K562 (cell line): ENCODE measurements around the gene MYBPH. TPM values are rescaled to one million over a fixed set of nuclear protein-coding genes. Genes with fewer than 3 reads are reported as not detected.

ENCODE experiments used
- ATAC-seq: fragments of 200-7000 bp; cut with Tn5 transposase; 3 replicates; pipeline ENCODE4 v1.9.1; 2020; ENCODE audit warnings: moderate library complexity
- BruUV-seq: library from RNA; stranded (reverse); fragments of 400-500 nt; replicated peaks from 2 replicates; lab custom pipeline; 2021; lab: Mats Ljungman, UMichigan
- CTCF ChIA-PET: fragments of 300-600 bp; formaldehyde crosslinking; extraction: SDS; loops from one replicate; lab custom pipeline; 2021; ENCODE audit warnings: low intra/inter-chr PET ratio; lab: Yijun Ruan, JAX
- POLR2A ChIA-PET: fragments of 300-600, 350-650 bp; sonication (Branson Sonifier 250); formaldehyde crosslinking; extraction: SDS; loops from one replicate; lab custom pipeline; 2021; ENCODE audit warnings: antibody characterized with exemption, inconsistent platforms; lab: Yijun Ruan, JAX
- DNase-seq, 4 experiments: peaks; one replicate each; pipeline versions ENCODE4 v3.0.0 to v3.0.0-alpha.2; 2011 to 2018; ENCODE audit warnings: low spot score in 3 of 4, mixed read lengths in 3 of 4; ENCODE audit errors: extremely low read depth in 1 of 4
- FAIRE-seq: peaks from 2 replicates; lab custom pipeline; 2011; peaks lifted over from hg19 to GRCh38; lab: Jason Lieb, UNC
- H2AFZ ChIP-seq: 2 replicates; pipeline ENCODE4 v1.6.0; 2011; ENCODE audit warnings: low read depth, low read length, control low read depth, inconsistent platforms
- H3K27ac ChIP-seq: fragments of 200-600 bp; 3 replicates; pipeline ENCODE4 v1.8.0; 2011; ENCODE audit warnings: low read depth, mild to moderate bottlenecking, control low read depth, inconsistent platforms, low read length, moderate library complexity, mixed read lengths; ENCODE audit errors: extremely low read depth
- H3K27me3 ChIP-seq, 2 experiments: fragments of 300-600 bp in 1 of 2; 2 replicates in 1 of 2; 3 replicates in 1 of 2; pipeline versions ENCODE4 v1.6.0 to v1.8.0; 2011; ENCODE audit warnings: inconsistent platforms in 2 of 2, low read length in 2 of 2, mild to moderate bottlenecking in 1 of 2, mixed read lengths in 1 of 2, moderate library complexity in 1 of 2; ENCODE audit not compliant: control insufficient read depth in 2 of 2, insufficient read depth in 2 of 2
- H3K36me3 ChIP-seq: fragments of 300-600 bp; 3 replicates; pipeline ENCODE4 v1.8.0; 2011; ENCODE audit warnings: mild to moderate bottlenecking, low read length, inconsistent platforms; ENCODE audit not compliant: control insufficient read depth, insufficient read depth
- H3K4me1 ChIP-seq, 2 experiments: fragments of 200-600 bp in 1 of 2; replicated peaks in 1 of 2; 2 replicates in 1 of 2; 3 replicates in 1 of 2; pipeline versions ENCODE4 v1.5.1 to v1.8.0; 2011; ENCODE audit warnings: inconsistent platforms in 2 of 2, low read length in 2 of 2, mild to moderate bottlenecking in 1 of 2, mixed read lengths in 1 of 2, moderate library complexity in 1 of 2; ENCODE audit not compliant: control insufficient read depth in 2 of 2, insufficient read depth in 2 of 2
- H3K4me2 ChIP-seq: 2 replicates; pipeline ENCODE4 v1.6.1; 2011; ENCODE audit warnings: low read length, control low read depth, inconsistent platforms, mixed read lengths; ENCODE audit not compliant: insufficient read depth
- H3K4me3 ChIP-seq: fragments of 200-600 bp; sonication (generic), shearing (Covaris generic); 2 replicates; pipeline ENCODE4 v1.5.1; 2016; ENCODE audit warnings: control low read depth, inconsistent platforms
- H3K79me2 ChIP-seq: fragments of 200-600 bp; 3 replicates; pipeline ENCODE4 v1.8.0; 2011; ENCODE audit warnings: low read length, inconsistent platforms; ENCODE audit not compliant: control insufficient read depth, insufficient read depth
- H3K9ac ChIP-seq, 2 experiments: 2 replicates each; pipeline versions ENCODE4 v1.6.0 to v1.6.1; 2011; ENCODE audit warnings: low read depth in 2 of 2, low read length in 2 of 2, control low read depth in 1 of 2, inconsistent platforms in 1 of 2, mild to moderate bottlenecking in 1 of 2, mixed read lengths in 1 of 2; ENCODE audit not compliant: insufficient read depth in 1 of 2
- H3K9me1 ChIP-seq: one replicate; pipeline ENCODE4 v1.6.0; 2011; ENCODE audit warnings: inconsistent platforms, mild to moderate bottlenecking, low read length, moderate library complexity; ENCODE audit not compliant: control insufficient read depth, insufficient read depth
- H3K9me3 ChIP-seq: replicated peaks from 2 replicates; pipeline ENCODE4 v1.5.1; 2011; ENCODE audit warnings: low read depth, low read length, inconsistent platforms; ENCODE audit not compliant: control insufficient read depth, insufficient read depth
- H4K20me1 ChIP-seq: replicated peaks from 2 replicates; pipeline ENCODE4 v1.6.1; 2011; ENCODE audit warnings: low read length, inconsistent platforms, mixed read lengths; ENCODE audit not compliant: control insufficient read depth, insufficient read depth
- CBX1 ChIP-seq: sonication (generic); IDR thresholded peaks from 2 replicates; pipeline ENCODE4 v1.6.1; 2016; ENCODE audit warnings: antibody characterized with exemption, low read depth, mild to moderate bottlenecking
- HDAC6 ChIP-seq: IDR thresholded peaks from 2 replicates; pipeline ENCODE4 v1.6.1; 2012; ENCODE audit warnings: low read depth, mild to moderate bottlenecking, control low read depth, inconsistent platforms, low read length, moderate library complexity
- MXD1 ChIP-seq: fragments of 250-450 bp; sonication (Bioruptor Pico); IDR thresholded peaks from 2 replicates; pipeline ENCODE4 v1.8.0; 2021; ENCODE audit warnings: borderline replicate concordance, mild to moderate bottlenecking, moderate library complexity; ENCODE audit not compliant: poor library complexity, severe bottlenecking
- NBN ChIP-seq: fragments of 450-650 bp; IDR thresholded peaks from 2 replicates; pipeline ENCODE4 v1.6.1; 2016; ENCODE audit warnings: low read depth, mild to moderate bottlenecking
- NFIX ChIP-seq: fragments of 250-450 bp; sonication (Bioruptor Pico); IDR thresholded peaks from 2 replicates; pipeline ENCODE4 v1.4.0; 2020; ENCODE audit warnings: low read depth, mild to moderate bottlenecking, moderate library complexity
- TCF7L2 ChIP-seq: fragments of 150-350 bp; IDR thresholded peaks from 2 replicates; pipeline ENCODE4 v1.6.1; 2016; ENCODE audit warnings: low read depth, mild to moderate bottlenecking, low read length, moderate library complexity
- ZFP1 ChIP-seq: fragments of 450-650 bp; formaldehyde crosslinking; IDR thresholded peaks from 2 replicates; pipeline ENCODE4 v1.4.0; 2020; ENCODE audit warnings: mild to moderate bottlenecking, mixed read lengths
- ZNF655 ChIP-seq: fragments of 250-450 bp; sonication (Bioruptor Pico); IDR thresholded peaks from 2 replicates; pipeline ENCODE4 v1.5.0; 2021
- ZNF668 ChIP-seq: fragments of 250-450 bp; sonication (Bioruptor Pico); IDR thresholded peaks from 2 replicates; pipeline ENCODE4 v1.8.0; 2022; ENCODE audit warnings: mild to moderate bottlenecking, inconsistent platforms
- ZNF778 ChIP-seq: fragments of 450-650 bp; formaldehyde crosslinking; IDR thresholded peaks from 2 replicates; pipeline ENCODE4 v1.4.0; 2020; ENCODE audit warnings: mild to moderate bottlenecking, moderate library complexity
- WGBS: fragments of 100-300 bp; shearing (Covaris generic); methylation state at CpG from one replicate; pipeline ENCODE4 v1.1.6; 2016; ENCODE audit warnings: low coverage, mixed read lengths; ENCODE audit not compliant: insufficient coverage; ENCODE audit errors: missing lambda C conversion rate; 5-methylcytosine and 5-hydroxymethylcytosine counted together
- in situ Hi-C: fragments of 300-500 bp; cut with MboI; formaldehyde crosslinking; loops from 4 replicates; pipeline ENCODE4 v1.15.0; 2018; ENCODE audit warnings: inconsistent platforms, mixed read lengths
- intact Hi-C: fragments of 100-400 bp; cut with micrococcal nuclease; formaldehyde crosslinking; loops from 2 replicates; pipeline ENCODE4 v1.14.2; 2022
- polyA plus RNA-seq, 8 experiments: library from polyadenylated mRNA; depleted of rRNA in 4 of 8; stranded (reverse) in 5 of 8; unstranded in 3 of 8; fragments of >200 nt; fragmentation: Nextera tagmentation in 2 of 8; fragmentation: Illumina TruSeq in 1 of 8; extraction: Ambion mirVana in 2 of 8; extraction: Trizol in 1 of 8; gene quantifications; 2 replicates each; pipeline versions ENCODE4 v1.2.1 to v1.2.3, GENCODE V29; 2011 to 2014; ENCODE audit warnings: inconsistent platforms in 1 of 8, missing spikeins in 1 of 8
- total RNA-seq, 7 experiments: library from RNA; depleted of rRNA in 6 of 7; stranded (reverse); fragments of >200 nt in 6 of 7; fragmentation: Illumina TruSeq in 2 of 7; extraction: Trizol in 2 of 7; gene quantifications; 2 replicates each; pipeline versions ENCODE4 v1.2.1 to v1.2.3, GENCODE V29; 2011 to 2021; ENCODE audit warnings: low replicate concordance in 1 of 7

MYBPH gene
- total and polyA plus RNA-seq, 9 of the 15 experiments (the other 6 are each of a cell fraction or from before 2014, with no cell fraction given), result 0.13 TPM; not detected in 8

GRCh38 chr1:203204756-203205155, 29.1 kb upstream of the MYBPH start:
- H3K9ac ChIP-seq, result no peak overlapping the region
- no TSS peak for BruUV-seq
- POLR2A ChIA-PET, result no interaction called here
- no peak overlapping the region for H3K4me3 ChIP-seq
- no peak overlapping the region for H3K4me2 ChIP-seq
- no peaks in the 10 kb centered on the region for H3K9me3 ChIP-seq
- no peak overlapping the region for H2AFZ ChIP-seq
- ATAC-seq, result no peak
- in situ Hi-C loops, result no loop called here
- WGBS, result 3% methylated on average over 2 of the region's 2 CpGs
- intact Hi-C loops, result no loop called here
- H3K36me3 ChIP-seq, result no peaks in the 10 kb centered on the region
- DNase-seq, result no peak
- peaks cover 29 to 55% of the 10 kb centered on the region in 2 experiments for H3K27me3 ChIP-seq
- CTCF ChIA-PET, result no interaction called here
- no peaks in the 10 kb centered on the region for H3K9me1 ChIP-seq
- no peaks in the 10 kb centered on the region for H3K79me2 ChIP-seq
- H4K20me1 ChIP-seq, result no peaks in the 10 kb centered on the region; the same call in 1 of the 2 replicates
- FAIRE-seq, result no peak
- TF ChIP-seq NFIX (no peak), ZNF655 (no peak), NBN (no peak), HDAC6 (no peak), ZNF668 (CRISPR knock-in tag) (no peak), CBX1 (no peak), ZFP1 (CRISPR knock-in tag) (no peak), MXD1 (CRISPR knock-in tag) (no peak), TCF7L2 (no peak), ZNF778 (no peak)
- no peaks in the 10 kb centered on the region for H3K4me1 ChIP-seq
- H3K27ac ChIP-seq, result no peak overlapping the region
